Measurements from ENCODE around the gene EMC8.
A peak's percentile ranks its signal among the peaks of the same experiment; 100 is the strongest.

The EMC8 gene

GRCh38 chr16:85798901-85799496, 345 bp downstream of the EMC8 start:
- DNase-seq = peak; percentile 8
- Histone ChIP-seq H3K27me3 (ENCODE audit: insufficient read depth, low read depth, severe bottlenecking) (no peaks in the 10 kb centered on the region), H3K27ac (peak overlapping the region; percentile 81), H3K4me3 (ENCODE audit: low read depth, low read length) (peak overlapping the region; percentile 74), H3K9me3 (ENCODE audit: severe bottlenecking) (no peaks in the 10 kb centered on the region), H3K36me3 (no peaks in the 10 kb centered on the region; the same call in 1 of the 2 replicates)
- TF ChIP-seq, protein P1, sequence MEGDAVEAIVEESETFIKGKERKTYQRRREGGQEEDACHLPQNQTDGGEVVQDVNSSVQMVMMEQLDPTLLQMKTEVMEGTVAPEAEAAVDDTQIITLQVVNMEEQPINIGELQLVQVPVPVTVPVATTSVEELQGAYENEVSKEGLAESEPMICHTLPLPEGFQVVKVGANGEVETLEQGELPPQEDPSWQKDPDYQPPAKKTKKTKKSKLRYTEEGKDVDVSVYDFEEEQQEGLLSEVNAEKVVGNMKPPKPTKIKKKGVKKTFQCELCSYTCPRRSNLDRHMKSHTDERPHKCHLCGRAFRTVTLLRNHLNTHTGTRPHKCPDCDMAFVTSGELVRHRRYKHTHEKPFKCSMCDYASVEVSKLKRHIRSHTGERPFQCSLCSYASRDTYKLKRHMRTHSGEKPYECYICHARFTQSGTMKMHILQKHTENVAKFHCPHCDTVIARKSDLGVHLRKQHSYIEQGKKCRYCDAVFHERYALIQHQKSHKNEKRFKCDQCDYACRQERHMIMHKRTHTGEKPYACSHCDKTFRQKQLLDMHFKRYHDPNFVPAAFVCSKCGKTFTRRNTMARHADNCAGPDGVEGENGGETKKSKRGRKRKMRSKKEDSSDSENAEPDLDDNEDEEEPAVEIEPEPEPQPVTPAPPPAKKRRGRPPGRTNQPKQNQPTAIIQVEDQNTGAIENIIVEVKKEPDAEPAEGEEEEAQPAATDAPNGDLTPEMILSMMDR (IDR thresholded peaks at IDR 0.05; ENCODE audit: low read depth, low read length) = no peak

GRCh38 chr16:85798283-85798776, 1.0 kb downstream of the EMC8 start:
- H3K9me3 ChIP-seq (ENCODE audit: severe bottlenecking) = no peaks in the 10 kb centered on the region
- peak overlapping the region; percentile 74 for H3K4me3 ChIP-seq (ENCODE audit: low read depth, low read length)
- no peak for DNase-seq
- peak overlapping the region; percentile 81 for H3K27ac ChIP-seq
- H3K27me3 ChIP-seq (ENCODE audit: insufficient read depth, low read depth, severe bottlenecking) = no peaks in the 10 kb centered on the region
- TF ChIP-seq, protein P1 (IDR thresholded peaks at IDR 0.05; ENCODE audit: low read depth, low read length) = no peak
- no peaks in the 10 kb centered on the region; the same call in 1 of the 2 replicates for H3K36me3 ChIP-seq

GRCh38 chr16:85796599-85796998, 2.7 kb downstream of the EMC8 start:
- no peak for DNase-seq
- Histone ChIP-seq H3K27ac (no peak overlapping the region), H3K27me3 (ENCODE audit: insufficient read depth, low read depth, severe bottlenecking) (no peaks in the 10 kb centered on the region), H3K36me3 (peaks cover 3% of the 10 kb centered on the region), H3K4me3 (ENCODE audit: low read depth, low read length) (no peak overlapping the region), H3K9me3 (ENCODE audit: severe bottlenecking) (no peaks in the 10 kb centered on the region)
- TF ChIP-seq, protein P1 (IDR thresholded peaks at IDR 0.05; ENCODE audit: low read depth, low read length) = no peak

- Histone ChIP-seq H3K36me3 (peaks cover 5% of the 10 kb centered on the region), H3K4me3 (ENCODE audit: low read depth, low read length) (no peak overlapping the region), H3K27ac (no peak overlapping the region), H3K9me3 (ENCODE audit: severe bottlenecking) (no peaks in the 10 kb centered on the region), H3K27me3 (ENCODE audit: insufficient read depth, low read depth, severe bottlenecking) (no peaks in the 10 kb centered on the region)
- DNase-seq = no peak
- TF ChIP-seq, protein P1 (IDR thresholded peaks at IDR 0.05; ENCODE audit: low read depth, low read length) = no peak
Measured at GRCh38 chr16:85796152-85796551, 3.2 kb downstream of the EMC8 start.

DNA sequence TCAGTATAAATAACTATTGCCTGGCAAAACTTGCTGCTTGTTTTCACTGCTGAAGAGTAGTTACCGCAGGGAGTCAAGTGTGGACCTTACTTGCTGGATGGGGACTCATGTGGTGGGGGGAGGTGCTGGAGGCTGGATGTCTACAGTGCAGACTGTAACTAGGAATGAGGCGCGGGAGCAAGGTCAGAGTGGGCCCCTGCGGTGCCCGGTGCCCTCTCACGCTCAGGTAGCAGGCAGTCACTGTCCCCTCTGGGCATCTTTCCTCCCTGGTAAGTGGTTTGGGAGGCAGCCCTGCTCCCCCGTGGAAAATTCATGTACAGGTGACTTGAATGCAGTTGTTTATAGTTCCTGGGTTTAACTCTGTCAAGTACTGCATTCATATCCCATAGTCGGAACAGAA, 4.6 kb downstream of the EMC8 start:
- TF ChIP-seq, protein P1 (IDR thresholded peaks at IDR 0.05; ENCODE audit: low read depth, low read length) = no peak
- Histone ChIP-seq H3K27me3 (ENCODE audit: insufficient read depth, low read depth, severe bottlenecking) (no peaks in the 10 kb centered on the region), H3K36me3 (peaks cover 5% of the 10 kb centered on the region)

More for the DNA sequence above, 4.6 kb downstream of the EMC8 start:
- DNase-seq = no peak
- H3K4me3 ChIP-seq (ENCODE audit: low read depth, low read length) = no peak overlapping the region
- H3K27ac ChIP-seq = no peak overlapping the region
- H3K9me3 ChIP-seq (ENCODE audit: severe bottlenecking) = no peaks in the 10 kb centered on the region
